Muscle of arm (tissue), 12 donors: ENCODE data around the gene PDSS2. TPM values are rescaled to one million over a fixed set of nuclear protein-coding genes. Genes with fewer than 3 reads are reported as not detected.
"Not testable (repeated sequence)": the region's sequence is repeated elsewhere in the genome, so short reads cannot be mapped to it uniquely, and the experiment has no call there.

Experiments
- DNase-seq: peaks from one replicate; pipeline ENCODE4 v3.0.0-alpha.2; 2013
- polyA plus RNA-seq, 12 donors: library from polyadenylated mRNA; unstranded; fragments of 120-200 nt; gene quantifications; one replicate each; pipeline ENCODE4 v1.2.1, GENCODE V29; 2013; ENCODE audit not compliant: insufficient read length in 12 of 12

The PDSS2 gene
- polyA plus RNA-seq, 12 donors: 7.6 to 10.9 (median 8.8) TPM; not detected in 1

DNA sequence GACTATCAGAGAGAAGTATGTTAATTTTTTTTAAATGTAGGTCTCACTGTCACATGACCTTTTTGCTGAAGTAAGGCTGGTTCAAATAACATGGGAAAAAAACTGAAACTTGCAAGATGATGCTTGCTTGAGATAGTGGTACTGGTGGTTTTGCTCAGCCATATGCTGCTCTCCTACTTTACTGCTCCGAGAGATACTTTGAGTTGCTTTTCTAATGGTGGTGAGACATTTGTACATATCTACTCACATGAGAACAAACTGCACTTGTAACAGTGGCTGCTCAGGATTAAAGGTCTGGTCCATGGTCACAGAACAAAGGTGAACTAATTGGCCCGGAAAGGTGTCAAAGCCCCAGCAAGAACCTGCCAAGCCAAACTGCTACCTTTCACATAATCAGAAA is 237.8 kb downstream of the PDSS2 start:
- no peak for DNase-seq

GRCh38 chr6:107219851-107220250 is 239.5 kb downstream of the PDSS2 start:
- no peak for DNase-seq

DNA sequence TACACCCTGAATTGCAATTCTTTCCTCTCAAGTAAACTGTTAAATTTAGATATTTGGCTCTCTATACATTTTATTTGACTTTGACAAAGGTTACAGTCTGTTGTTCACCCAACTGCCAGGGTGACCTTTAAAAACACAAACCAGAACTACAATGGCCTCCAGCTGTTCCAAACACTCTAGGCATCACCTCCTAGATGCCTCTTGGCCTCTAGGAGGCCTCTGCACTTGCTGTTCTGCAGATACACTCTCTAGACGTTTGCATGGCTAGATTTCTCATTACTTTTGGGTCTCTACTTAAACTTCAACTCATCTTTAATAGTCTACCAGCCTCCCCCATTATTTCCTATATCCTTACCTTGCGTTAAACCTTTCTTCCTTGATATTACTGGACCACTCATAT is 241.2 kb downstream of the PDSS2 start:
- no peak for DNase-seq

GRCh38 chr6:107217248-107217647 is 242.1 kb downstream of the PDSS2 start:
- DNase-seq: no peak

DNA sequence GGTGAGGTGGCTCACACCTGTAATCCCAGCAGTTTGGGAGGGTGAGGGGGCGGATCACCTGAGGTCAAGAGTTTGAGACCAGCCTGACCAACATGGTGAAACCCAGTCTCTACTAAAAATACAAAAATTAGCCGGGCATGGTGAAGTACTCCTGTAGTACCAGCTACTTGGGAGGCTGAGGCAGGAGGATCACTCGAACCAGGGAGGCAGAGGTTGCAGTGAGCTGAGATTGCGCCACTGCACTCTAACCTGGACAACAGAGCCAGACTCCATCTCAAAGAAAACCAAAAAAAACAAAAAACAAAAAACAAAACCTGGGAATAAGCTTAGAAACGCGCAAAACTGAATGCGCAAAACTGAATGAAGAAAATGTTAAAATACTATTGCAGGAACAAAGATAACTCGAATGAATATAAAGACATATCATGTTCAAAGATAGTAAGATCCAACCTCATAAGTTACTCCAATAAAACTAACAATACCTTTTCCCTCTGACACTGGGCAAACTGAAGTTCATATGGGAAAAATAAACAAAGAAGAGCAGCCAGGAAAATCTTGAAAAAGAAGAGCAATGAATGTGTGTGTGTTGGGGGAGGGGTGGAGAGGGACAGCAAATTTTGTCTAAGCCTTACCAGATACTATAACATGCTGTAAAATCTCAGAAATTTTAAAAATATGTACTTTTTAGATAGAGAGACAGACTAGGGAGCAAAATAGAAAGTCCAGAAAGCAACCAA is 243.0 kb downstream of the PDSS2 start:
- DNase-seq: no peak

- DNase-seq: no peak
Measured at GRCh38 chr6:107215334-107215733, 244.0 kb downstream of the PDSS2 start.

DNA sequence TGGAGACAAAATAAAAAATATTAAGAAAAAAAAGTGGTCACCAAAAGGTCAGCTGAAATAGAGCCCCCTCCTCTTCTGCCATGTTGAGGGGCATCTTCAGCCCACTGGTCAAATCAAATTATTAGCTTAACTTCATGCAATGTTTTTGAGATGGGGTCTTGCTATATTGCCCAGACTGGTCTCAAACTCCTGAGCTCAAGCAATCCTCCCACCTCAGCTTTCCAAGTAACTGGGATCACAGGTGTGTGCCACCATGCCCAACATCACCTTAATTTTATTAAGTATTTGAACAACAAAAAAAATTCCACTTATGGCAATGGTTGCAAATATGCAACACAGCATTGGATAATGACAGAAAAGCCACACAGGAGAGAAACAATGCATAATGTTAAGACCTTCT is 244.7 kb downstream of the PDSS2 start:
- DNase-seq: no peak

GRCh38 chr6:107209406-107210305 is 249.7 kb downstream of the PDSS2 start:
- no peak for DNase-seq

DNA sequence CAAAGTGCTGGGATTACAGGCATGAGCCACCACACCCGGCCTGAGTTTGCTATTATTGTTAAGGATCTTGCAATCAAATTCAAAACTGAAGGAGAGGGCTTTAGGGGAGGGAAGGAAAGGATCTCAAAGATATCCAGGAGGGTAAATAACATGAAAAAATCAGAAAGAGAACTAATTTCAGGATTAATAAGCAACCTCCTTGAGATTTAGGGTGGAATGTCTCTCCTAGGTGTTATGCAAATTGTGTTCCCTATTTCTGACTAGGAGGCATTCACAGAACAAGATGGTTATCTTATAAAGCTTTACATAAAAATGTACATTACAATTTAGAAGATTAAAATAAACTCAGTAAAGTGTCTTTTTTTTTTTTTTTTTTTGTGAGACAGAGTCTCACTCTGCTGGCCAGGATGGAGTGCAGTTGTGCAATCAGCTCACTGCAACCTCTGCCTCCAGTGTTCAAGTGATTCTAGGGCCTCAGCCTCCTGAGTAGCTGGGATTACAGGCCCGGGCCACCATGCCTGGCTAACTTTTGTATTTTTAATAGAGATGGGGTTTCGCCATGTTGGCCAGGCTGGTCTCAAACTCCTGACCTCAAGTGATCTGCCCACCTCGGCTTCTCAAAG is 252.0 kb downstream of the PDSS2 start:
- DNase-seq: no peak

DNA sequence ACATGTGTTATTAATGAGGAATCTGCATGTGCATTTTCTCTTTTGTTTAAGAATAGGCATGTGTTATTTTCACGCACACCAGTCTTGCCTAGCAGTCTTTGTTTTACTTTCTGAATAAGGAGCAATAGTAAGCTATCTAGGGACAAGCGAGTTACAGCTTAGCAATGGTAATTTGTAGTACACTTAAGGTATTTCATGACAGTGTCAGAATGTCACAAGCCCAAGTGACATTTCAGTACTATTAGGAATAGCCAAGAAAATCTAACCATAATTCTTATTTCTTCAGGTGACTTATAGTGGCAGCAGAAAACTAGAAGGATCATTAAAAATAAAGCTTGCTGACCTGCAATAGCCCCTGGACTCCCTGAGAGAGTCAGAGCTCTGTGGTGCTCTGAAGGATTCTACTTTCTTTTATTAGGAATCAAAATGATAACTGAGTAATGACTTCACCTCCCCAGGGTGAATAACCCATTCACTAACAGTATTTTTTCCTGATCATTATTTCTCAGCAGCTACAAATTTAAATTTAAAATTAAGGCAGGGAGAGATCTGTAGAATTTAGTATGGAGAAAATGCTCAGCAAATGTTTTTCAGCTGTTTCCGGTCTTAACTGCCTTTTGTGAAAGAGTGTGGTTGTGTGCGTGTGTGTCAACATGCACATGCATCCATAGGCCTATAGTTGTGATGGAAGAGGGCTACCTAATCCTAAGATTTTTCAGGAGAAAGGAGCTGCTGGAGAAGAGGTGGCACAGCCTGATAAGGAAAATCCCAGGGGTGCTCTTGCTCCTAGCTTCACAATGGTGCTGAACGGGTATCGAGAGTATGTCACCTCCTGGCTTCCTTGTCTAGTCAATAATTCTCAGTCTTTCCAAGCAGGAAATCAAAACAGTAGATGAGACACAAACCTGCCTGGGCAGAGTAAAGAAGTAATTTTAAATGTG is 254.0 kb downstream of the PDSS2 start:
- DNase-seq: no peak

DNA sequence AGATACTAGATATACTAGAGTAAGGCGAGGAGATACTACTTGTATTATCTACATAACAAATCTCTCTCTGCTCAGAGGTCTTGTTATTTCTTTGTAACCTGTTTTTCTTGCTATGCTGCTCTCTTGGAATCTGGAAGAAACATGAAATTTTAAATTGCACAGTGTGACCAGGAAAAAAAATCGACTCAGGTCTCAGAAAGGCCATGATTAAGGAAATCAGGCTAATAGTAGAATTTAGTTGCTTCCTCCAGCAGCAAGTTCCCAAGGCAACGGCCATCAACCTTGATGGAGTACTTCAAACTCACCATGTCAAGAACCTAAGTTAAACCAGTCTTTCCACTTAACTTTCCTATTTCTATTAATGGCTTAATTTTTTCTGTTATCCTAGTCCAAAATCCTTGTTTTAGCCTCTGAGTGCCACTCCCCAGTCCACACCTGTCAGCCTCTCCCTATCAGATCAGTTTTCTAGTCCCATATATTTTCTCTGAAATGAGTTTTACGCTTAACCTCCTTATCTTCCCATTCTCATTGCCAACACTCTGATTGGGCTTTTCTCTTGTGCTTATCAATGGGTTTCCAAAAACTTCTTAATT is 256.4 kb downstream of the PDSS2 start:
- no peak for DNase-seq

DNA sequence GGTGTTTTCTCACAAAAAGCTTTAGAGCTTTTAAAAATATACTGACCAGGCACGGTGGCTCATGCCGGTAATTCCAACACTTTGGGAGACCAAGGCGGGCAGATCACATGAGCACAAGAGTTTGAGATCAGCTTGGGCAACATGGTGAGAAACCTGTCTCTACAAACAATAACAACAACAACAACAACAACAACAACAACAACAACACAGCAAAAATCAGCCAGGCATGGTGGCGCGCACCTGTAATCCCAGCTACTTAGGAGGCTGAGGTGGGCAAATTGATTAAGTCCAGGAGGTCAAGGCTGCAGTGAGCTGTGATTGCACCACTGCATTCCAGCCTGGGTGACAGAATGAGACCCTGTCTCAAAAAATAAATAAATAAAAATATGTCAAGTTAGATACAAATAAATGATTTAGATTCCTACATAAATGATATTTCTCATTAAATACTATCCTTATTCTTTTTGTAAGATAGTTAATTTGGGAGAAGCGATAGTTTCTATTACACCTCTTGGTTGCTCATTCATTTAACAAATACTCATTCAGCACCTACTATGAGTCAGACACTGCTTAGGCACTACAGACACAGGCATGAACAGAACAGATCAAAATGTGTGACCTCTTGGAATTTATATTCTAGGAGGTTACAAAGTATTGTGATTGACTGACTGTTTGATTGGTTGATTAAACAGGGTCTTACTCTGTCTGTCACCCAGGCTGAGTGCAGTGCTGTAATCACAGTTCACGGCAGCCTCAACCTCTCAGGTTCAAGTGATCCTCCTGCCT is 260.5 kb downstream of the PDSS2 start:
- no peak for DNase-seq

GRCh38 chr6:107196152-107196551 is 263.2 kb downstream of the PDSS2 start:
- DNase-seq: no peak

DNA sequence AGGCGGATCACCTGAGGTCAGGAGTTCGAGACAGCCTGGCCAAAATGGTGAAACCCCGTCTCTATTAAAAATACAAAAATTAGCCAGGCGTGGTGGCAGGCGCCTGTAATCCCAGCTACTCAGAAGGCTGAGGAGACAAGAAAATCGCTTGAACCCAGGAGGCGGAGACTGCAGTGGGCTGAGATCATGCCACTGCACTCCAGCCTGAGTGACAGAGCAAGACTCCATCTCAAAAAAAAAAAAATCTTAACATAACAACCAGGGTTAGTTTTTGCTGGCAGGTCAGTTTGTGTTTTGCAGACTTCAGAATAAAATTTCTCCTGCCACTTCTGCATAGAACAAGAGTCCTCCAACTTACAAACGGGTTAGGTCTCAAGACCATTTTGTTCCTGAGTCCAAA is 264.6 kb downstream of the PDSS2 start:
- DNase-seq: not testable (repeated sequence)

GRCh38 chr6:107192830-107193229 is 266.5 kb downstream of the PDSS2 start:
- DNase-seq: no peak

GRCh38 chr6:107187630-107188029 is 271.7 kb downstream of the PDSS2 start:
- no peak for DNase-seq

GRCh38 chr6:107186047-107186446 is 273.3 kb downstream of the PDSS2 start:
- DNase-seq: no peak

GRCh38 chr6:107185391-107185970 is 273.9 kb downstream of the PDSS2 start:
- DNase-seq: no peak

DNA sequence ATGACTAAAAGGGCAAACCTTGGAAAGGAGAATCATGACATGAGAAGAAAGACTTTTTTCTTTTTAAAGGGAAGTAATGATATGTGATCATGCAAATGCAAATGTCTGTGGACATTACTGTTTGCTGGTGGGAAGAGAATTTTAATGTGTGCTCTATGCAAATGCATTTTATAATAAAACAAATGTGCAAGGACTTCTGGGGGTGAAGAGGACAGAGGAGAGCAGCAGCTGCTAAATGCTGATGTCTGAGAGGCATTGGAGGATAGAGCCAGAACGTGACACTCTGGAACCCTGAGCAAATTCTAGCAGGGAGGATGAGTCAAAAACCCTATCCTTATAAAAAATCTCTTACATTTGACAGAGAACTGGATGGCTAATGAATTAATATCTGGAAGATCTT is 274.9 kb downstream of the PDSS2 start:
- DNase-seq: no peak

- no peak for DNase-seq
Measured at GRCh38 chr6:107180099-107180498, 279.3 kb downstream of the PDSS2 start.
